Stimulated activated CD8-positive, alpha-beta memory T cell treated with anti-CD3 and anti-CD28 coated beads, Interleukin-12 subunit alpha, Interleukin-12 subunit beta, amount 100 ng/mL, for 4 hours (primary cell): ENCODE measurements around the gene AGFG1.

ENCODE experiments used
- DNase-seq: peaks from one replicate; pipeline ENCODE4 v3.0.0-alpha.2; 2020; ENCODE audit warnings: low read depth

AGFG1 gene

DNA sequence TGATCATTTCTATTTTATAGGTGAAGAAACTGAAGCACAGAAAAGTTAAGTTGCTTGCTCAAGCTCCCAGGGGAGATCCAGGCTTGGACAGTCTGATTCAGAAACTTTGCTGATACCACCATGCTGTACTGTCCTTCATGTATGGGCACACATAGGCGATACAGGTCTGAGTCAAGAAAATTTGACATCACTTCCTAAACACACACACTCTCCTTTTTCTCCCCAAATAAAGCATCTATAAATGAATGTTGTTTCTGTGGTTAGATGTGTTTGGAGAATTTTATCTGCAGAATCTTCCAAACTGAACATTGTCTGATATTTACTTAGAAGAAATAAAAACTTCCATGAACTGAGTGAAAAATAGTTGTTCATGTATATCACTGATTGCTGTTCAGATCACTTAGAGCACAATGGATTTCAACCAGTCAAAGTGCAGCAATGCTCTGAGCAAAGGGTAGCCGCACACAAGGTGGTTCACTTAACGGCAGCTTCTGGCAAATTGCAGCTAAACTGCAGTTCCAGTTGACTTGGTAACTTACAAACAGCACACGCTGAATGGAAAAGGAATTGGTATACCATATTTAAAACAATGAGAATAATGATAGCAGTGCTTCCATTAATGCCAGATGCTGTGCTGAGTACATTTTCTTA, 10.0 kb upstream of the AGFG1 start:
- no peak for DNase-seq

DNA sequence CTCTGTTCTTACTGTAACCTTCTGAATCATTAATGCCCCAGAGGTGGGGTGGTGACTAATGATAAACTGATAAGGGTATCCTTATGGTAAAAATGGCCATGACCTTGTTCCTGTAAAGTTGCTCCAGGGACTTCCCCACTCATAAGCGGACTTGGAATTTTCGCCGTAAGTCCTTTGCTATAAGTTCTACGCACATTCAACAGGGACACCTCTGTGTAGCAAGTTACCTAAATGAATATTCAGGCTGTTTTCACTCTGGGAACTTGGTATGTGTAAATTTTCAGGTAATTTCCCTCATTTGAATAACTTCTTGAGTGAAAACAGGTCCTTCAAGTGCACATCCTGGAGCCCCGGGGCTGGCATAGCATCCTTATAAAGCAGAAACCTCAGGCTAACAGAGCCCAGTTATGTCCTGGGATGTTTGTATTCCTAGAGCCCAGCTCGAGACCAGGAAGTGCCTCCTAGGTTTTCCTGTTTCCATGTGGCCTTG, 9.4 kb upstream of the AGFG1 start:
- DNase-seq, result no peak

DNA sequence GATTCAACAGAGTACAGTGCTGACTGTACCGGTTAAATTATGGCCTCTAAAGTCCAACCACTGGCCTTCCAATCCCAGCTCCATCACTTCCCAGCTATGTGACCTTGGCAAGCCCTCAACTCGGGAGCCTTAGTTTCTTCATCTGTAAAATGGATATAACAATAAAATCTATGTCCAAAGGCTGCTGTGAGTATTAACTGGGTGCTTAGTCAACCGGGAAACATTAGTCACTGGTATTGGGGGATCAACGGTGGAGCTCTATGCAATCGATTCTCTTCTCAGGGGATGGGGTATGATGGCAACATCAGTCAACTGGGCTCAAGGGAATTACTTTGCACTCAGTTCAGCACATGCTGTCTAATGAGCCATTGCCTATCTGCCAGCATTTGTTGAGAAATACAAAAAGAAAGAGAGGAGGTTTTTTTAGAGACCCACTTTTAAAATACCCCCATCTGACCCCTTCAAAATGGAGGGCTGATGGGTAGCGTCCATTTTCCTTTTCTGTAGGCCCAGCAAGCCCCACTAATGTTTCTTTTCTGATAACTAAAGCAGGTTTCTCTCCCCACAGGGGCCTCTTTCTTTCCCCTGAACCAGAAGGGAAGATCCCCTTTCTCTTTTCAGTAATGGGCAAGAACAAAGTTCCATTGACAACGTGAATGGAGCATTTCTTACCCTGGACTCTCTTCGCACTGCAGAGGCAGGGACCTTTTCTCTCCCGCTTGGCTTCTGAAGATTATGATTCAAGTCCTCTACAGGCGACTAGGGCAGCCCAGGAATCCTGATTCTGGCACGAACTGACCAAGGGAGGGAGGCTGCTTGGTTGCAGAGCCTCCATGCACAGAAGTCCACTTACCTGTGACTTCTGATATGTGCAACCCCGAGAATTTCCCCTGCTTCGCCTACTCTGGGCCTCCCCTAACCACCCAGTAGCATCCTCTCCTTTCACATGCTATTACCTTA, 8.7 kb upstream of the AGFG1 start:
- no peak for DNase-seq

DNA sequence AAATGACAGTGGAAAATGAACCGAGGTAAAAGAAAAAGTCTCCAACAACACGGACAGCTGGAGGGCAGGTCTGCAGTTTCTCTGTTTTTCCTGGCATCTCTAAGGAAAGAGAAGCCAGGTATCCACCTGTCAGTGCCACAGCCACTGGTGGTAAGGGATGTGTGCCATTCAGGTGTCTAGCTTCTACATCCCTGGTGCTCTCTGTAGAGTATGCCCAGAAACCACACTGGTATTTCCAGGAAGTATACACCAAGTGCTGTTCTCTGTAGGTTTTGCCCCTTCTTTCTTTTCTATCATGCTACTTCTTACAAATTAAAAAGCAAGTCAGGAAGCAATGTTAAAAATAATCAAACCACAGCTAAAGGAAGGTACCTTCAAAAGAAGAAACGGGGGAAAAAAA, 7.6 kb upstream of the AGFG1 start:
- DNase-seq, result no peak

DNA sequence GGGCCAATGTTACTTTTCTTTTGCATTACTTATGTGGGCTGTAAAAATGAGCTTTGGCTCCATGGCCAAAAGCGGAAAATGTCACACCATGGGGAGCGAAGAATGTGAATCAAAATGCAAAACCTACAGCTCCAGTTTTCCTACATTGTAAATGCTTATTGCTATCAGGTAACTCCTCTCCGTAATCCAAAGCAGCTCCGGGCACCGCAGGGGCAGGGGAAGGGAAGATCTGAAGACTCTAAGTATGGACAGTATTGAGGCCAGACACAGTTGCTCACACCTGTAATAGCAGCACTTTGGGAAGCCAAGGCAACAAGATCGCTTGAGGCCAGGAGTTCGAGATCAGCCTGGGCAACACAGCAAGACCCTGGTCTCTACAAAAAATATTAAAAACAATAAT, 7.1 kb upstream of the AGFG1 start:
- DNase-seq, result no peak

DNA sequence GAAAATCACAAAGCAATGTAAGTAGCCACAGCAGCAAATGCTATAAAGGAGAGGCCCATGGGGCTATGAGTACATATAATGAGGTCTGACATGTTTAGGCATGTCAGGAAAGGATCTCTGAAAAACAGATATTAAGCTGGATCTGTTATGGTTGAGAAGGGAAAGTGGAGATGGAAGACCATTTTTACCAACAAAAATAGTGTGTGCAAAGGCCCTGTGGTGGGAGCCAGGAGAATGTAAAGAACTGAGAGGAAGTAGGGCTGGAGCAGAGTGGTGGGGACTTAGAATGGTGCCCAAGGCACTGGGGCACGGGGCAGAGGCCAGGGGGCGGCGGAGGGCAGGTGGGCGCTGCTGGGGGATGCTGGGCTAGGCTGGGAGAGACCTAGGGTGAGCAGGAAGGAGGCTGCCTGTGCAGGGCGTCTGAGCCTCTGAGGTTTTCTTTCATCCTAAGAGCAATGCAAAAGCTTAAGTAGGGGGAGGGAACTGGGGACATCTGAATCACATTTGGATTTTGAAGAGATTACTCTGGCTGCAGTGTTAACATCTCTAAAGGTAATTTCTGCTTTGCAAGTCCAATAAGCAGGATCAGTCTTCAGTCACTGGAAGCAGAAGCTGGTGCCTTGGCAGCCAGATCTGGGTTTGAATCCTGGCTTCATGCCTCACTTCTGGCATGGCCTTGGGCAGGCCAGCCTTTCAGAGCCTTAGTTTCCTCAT, 4.9 kb upstream of the AGFG1 start:
- DNase-seq, result no peak

DNA sequence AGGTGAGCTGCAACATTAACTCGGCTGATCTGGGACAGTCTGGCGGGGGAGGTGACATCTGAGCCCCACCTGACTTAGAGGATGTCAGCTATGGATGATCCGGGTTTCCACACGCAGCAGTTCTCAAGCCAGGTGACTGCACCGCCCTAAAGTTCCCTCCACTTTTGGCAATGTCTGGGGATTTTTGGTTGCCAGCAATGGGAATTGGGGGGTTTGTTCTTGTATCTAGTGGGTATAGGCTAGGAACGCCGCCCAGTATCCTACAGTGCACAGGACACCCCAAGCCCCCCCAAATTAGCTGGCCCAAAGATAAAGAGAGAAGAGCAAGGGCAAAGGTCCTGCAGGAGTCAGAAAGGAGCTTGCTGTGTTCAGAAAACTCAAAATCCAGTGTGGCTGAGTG, 544 bp upstream of the AGFG1 start:
- no peak for DNase-seq

DNA sequence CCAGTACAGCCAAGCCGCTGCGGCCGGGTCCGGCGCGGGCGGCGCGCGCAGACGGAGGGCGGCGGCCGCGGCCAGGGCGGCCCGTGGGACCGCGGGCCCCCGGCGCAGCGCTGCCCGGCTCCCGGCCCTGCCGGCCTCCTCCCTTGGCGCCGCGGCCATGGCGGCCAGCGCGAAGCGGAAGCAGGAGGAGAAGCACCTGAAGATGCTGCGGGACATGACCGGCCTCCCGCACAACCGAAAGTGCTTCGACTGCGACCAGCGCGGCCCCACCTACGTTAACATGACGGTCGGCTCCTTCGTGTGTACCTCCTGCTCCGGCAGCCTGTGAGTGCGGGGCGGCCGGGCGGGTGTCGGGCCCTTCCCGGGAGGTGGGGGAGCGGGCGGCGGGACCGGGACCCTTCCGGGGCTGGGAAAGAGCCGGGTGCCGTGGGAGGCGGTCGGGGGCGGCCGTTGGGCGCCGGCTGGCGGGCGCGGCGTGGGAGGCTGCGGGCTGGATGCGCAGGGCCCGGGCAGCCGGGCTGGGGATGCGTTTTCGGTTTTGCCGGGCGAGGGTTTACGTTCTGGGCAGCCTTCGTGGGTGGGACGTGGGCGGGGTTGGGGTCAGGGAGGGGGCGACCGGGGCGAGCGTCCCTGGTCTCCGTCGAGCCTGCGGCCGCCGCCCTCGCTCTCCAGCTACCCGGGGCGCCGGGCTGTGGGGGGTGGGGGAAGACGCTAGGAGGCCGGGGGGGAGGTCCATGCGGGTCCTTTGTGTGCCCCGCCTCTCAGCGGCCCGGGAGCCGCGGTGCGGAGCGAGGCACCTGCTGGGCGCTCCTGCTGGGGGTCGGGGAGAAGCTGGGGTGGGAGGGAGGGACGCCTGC, 537 bp downstream of the AGFG1 start:
- peak; percentile 45 for DNase-seq

DNA sequence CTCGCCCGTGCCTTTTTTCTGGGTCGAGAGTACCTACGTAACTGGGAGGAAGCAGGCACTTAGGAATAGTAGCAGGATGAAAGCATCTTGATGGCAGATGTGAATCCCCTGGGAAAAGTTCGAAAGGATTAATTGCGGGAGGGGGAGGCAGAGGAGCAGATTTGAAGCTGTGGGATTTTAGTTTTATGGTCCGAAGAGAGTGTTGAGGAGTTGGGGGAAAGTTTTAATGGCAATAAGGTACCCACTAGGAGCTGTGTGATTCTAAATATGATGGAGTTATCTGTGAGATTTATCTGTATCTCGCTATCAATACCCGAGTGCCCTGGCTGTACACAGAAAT, 1.1 kb downstream of the AGFG1 start:
- no peak for DNase-seq

DNA sequence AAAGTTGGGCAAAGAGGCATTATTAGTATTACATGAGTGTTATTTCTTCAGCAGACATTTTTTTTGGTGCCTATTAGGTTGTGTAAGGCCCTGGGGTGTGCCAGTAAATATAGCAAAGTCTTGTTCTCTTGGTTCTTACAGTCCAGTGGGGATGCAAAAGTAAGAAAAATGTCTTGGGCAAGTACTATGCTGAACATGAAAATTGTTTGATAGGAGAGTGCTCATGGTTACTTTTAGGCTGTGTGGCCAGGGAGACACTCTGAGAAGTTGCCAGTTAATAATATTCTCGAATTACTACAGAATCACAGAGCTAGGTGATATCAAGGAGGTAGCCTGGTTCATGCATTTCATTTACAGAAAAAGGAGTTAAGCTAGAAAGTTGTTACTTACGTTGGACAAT, 1.9 kb downstream of the AGFG1 start:
- DNase-seq, result no peak

DNA sequence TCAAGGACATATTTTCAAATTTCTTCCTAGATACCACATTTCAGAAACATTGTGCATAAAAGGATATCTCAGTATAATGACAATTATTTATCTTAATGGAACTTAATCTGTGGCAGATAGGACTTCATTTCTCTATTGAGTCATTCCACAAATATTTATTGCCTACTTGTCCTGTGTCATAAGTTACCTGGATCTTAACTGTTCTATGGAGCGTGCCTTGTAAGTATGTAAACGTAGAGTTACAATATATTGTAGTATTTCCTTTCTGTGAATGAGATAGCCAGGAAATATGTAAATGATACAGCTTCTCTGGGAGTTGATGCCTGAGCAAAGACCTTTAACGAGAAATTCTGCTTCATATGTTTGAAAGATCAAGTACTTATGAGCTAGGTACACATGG, 2.5 kb downstream of the AGFG1 start:
- no peak for DNase-seq

DNA sequence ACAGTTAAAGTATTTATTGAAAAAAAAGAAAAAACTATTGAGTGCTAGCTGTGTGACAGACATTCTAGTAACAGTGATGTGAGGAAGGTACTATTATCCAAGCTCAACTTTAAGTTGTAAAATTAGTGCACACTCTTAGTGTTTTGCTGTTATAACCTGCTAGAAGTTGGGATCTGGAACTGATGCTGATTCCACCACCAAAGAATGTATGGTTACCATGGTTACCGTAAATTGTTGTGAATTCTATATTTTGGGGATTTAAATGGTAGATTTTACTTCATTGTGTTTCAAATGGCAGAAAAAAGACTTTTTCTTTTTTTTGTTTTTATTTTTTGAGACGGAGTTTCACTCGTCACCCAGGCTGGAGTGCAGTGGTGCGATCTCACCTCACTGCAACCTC, 5.3 kb downstream of the AGFG1 start:
- no peak for DNase-seq

DNA sequence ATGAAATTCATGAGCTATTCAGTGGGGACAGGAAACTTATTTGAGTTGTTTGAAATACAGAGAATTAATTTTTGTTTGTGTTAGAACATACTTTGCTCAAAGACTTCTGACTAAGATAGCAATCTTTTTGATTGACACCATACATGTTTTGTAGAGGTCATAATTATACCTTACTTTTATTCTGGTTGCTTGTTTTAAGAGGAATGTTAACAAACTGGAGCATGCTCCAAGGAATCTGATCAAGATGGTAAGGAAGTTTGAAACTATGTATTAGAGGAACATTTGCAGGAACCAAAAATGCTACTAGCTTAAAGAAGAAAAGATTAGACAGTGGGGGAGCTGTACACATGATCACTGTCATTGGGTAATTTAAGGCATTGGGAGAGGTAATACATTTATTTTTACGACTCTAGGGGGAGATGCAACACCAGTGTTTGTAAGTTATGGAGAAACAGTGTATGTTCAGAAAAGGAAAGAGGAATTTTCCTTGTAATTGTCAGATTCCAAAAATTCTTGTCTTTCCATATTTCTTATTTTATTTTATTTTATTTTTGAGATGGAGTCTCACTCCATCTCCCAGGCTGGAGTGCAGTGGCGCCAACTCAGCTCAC, 8.0 kb downstream of the AGFG1 start:
- DNase-seq, result no peak

DNA sequence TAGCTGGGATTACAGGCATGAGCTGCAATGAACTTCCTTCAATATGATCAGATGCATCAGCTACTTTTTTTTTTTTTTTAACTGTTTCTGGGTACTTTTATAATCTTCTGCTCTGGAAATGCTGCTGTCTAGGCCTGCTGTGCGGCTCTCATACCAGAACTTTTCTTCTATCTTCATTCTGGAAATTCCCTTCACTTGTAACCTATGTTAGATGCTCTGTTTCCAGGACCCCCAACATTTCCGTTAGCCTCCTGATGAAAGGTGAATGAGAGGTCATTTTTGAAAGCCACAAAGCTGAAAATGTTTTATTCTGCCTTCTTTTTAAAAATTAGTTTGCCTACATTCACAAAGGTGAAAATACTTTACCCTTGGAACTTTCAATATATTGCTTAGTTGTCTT, 8.6 kb downstream of the AGFG1 start:
- no peak for DNase-seq

DNA sequence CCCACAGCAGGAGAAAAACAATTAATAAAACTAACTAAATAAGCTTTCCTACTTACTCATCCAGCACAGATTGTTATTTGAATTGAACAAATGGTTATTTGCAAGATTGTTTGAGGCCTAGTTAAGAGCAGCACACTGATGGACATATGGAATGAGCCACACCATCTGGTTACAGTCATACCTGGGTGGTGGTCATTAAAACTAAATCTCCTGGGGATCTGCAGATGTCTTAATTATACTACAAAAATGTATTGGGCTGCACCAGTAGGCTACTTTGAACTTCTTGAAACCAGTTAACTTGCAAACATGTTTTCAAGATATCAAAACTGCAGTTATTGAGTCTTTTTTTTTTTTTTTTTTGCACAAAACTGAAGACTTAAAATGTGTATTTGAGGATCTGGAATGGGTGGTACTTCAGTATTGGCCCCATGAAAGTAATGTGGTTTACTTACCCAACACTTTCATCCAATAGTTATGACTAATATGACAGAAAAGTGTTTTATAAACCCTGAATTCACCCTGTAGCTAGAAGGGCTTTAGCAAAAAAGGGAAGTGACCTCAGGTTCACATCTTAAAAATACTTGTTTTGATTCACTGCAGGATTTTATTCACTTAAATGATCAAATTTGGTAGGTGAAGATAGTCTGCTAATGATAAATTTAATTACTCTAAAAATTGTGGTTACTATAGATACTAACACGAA, 10.8 kb downstream of the AGFG1 start:
- no peak for DNase-seq

DNA sequence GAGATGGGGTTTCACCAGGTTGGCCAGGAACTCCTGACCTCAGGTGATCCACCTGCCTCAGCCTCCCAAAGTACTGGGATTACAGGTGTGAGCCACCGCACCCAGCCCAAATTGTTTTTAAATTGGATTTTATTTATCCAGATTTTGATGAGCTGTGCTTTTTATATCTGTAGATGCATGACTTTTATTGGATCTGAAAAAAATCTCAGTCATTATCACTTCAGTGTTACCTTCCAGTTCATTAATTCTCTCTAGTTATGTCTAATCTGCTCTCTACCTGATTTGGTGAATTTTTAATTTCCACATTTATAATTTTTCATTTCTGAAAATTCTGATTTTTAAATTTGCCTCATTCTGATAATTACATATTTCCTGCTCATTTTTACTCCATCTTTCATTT, 13.5 kb downstream of the AGFG1 start:
- DNase-seq, result no peak

DNA sequence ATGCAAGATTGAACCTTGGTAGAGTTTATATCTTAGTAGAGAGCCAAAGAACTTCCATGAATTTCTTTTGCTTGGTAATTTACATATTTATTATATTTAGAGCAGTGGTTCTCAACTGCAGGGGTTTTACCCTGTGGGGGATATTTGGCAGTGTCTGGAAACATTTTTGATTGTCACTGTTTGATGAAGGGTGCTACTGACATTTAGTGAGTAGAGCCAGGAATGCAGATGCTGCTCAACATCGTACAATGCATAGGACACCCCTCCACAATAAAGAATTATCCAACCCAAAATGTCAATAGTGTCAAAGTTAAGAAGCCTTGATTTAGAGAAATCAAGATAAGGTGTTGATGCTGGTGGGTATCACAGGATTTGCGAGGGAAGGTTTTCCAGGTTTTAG, 14.7 kb downstream of the AGFG1 start:
- no peak for DNase-seq

DNA sequence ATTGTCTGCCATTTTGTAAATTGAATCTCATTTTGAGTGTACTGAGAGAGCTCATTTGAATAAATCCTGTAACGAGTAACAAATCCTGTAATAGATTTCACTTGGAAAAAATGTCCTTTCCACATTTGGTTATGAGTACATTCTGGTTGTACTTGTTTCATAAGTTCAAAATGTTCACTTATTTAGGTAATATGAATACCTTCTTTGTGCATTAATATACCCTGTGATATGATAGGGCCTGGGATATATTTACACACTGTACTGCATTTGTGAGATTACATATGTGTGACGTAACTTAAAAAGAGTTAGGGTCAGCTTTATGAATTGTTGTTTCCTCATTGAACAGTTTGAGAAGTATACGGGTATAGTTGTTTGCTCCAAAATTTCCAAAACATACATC, 16.1 kb downstream of the AGFG1 start:
- no peak for DNase-seq

DNA sequence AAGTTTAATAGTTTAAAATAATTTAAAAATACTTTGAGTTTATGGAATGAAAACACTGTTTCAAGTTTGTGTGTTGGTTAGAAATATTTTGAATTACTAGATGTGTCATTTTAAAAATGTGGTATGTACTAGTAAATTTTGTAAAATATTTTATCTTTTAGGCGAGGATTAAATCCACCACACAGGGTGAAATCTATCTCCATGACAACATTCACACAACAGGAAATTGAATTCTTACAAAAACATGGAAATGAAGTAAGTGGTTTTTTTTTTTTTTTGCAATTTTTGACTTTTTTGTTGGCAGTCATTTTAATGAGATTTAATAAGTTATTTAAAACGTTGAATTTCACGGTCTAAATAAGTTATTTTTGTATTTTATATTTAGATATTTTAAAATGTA, 19.4 kb downstream of the AGFG1 start:
- no peak for DNase-seq

DNA sequence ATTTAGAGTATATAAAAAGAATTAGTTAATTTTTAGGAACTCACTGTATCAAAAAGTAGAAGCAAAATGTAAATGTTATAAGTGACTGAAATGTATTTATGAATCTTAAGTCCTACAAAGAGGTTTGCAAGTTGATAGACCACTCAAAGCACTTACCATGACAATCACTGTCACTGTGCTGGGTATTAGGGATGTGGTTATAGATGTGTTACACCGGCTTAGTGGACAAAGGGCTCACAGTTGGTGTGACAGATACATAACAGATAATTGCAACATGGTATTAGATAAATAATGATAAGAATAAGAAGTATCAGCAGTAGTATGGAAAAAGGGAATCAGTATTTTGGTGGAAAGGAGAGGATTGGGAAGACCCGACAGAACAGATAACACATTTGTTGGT, 21.6 kb downstream of the AGFG1 start:
- DNase-seq, result no peak

DNA sequence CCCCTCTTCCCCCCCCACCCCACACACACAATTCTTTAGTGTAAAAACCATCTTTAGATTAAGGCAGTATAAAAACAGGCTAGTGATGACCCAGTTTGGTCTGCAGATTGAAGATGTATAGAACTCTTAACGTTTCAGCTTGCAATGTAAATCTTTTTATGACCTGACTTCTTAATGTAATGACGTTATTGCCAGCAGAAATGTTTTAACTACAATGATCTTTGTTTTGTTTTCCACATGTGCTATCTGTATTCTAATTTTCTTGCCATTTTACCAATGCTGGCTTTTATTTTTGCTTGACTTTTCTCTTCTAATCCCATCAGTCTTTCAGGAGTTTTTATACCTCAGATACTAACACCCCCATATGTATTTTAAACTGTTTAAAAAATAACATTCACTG, 25.2 kb downstream of the AGFG1 start:
- DNase-seq, result no peak
